Right atrium auricular region (tissue), 2 donors: Measurements from ENCODE around the gene CCDC32. TPM values are rescaled to one million over a fixed set of nuclear protein-coding genes. Genes with fewer than 3 reads are reported as not detected.
"Not testable (repeated sequence)": the region's sequence is repeated elsewhere in the genome, so short reads cannot be mapped to it uniquely, and the experiment has no call there.

Source experiments
- DNase-seq: peaks from one replicate; pipeline ENCODE4 v3.0.0-alpha.2; 2019; ENCODE audit warnings: low spot score
- H3K27ac ChIP-seq, 2 donors: fragments of 200-600 bp; sonication (generic); 1 replicate in 1 of 2; 2 replicates in 1 of 2; pipeline ENCODE4 v1.5.1; 2016 to 2019
- H3K27me3 ChIP-seq, 2 donors: fragments of 200-600 bp; sonication (generic); one replicate each; pipeline versions ENCODE4 v1.5.1 to v1.6.0; 2017 to 2019
- H3K36me3 ChIP-seq: fragments of 200-600 bp; sonication (generic); one replicate; pipeline ENCODE4 v1.5.1; 2016
- H3K4me1 ChIP-seq, 2 donors: fragments of 200-600 bp; sonication (generic); one replicate each; pipeline versions ENCODE4 v1.5.1 to v1.6.0; 2017 to 2019
- H3K4me3 ChIP-seq, 2 donors: fragments of 200-600 bp; sonication (generic); 1 replicate in 1 of 2; 2 replicates in 1 of 2; pipeline ENCODE4 v1.5.1; 2017 to 2019; ENCODE audit warnings: mild to moderate bottlenecking in 1 of 2, moderate library complexity in 1 of 2
- H3K9me3 ChIP-seq, 2 donors: fragments of 200-600 bp; sonication (generic); one replicate each; pipeline ENCODE4 v1.5.1; 2019
- CTCF ChIP-seq, 2 donors: fragments of 200-600 bp; sonication (generic); IDR thresholded peaks; one replicate each; pipeline ENCODE4 v1.5.1; 2019; ENCODE audit warnings: antibody characterized with exemption in 2 of 2
- total RNA-seq, 2 donors: library from RNA; depleted of rRNA; stranded (reverse); fragments of >200 nt; gene quantifications; one replicate each; pipeline ENCODE4 v1.1.0, GENCODE V29; 2016

Gene CCDC32
- total RNA-seq, 2 donors from 2014 or later: 18.7 to 30.2 TPM

GRCh38 chr15:40593165-40593564 is 28.3 kb upstream of the CCDC32 start:
- Histone ChIP-seq H3K27me3 (no peaks in the 10 kb centered on the region), H3K36me3 (no peaks in the 10 kb centered on the region), H3K4me1 (peaks cover 0 to 10% of the 10 kb centered on the region in 2 donors), H3K4me3 (no peak overlapping the region), H3K27ac (no peak overlapping the region), H3K9me3 (no peaks in the 10 kb centered on the region)
- no peak for TF ChIP-seq CTCF (IDR thresholded peaks at IDR 0.05)
- no peak for DNase-seq

GRCh38 chr15:40591389-40591788 is 26.5 kb upstream of the CCDC32 start:
- no peaks in the 10 kb centered on the region for H3K27me3 ChIP-seq
- no peak overlapping the region for H3K27ac ChIP-seq
- no peak for TF ChIP-seq CTCF (IDR thresholded peaks at IDR 0.05)
- H3K4me3 ChIP-seq: no peak overlapping the region
- peaks cover 0 to 10% of the 10 kb centered on the region in 2 donors for H3K4me1 ChIP-seq
- DNase-seq: no peak
- H3K9me3 ChIP-seq: no peaks in the 10 kb centered on the region
- no peaks in the 10 kb centered on the region for H3K36me3 ChIP-seq

- H3K4me3 ChIP-seq: peak overlapping the region in 1 of 2 donors; percentile 35
Measured at GRCh38 chr15:40590667-40591050, 25.8 kb upstream of the CCDC32 start.

GRCh38 chr15:40584191-40584590 is 19.3 kb upstream of the CCDC32 start:
- Histone ChIP-seq H3K27me3 (no peaks in the 10 kb centered on the region), H3K9me3 (no peaks in the 10 kb centered on the region), H3K4me3 (no peak overlapping the region), H3K4me1 (no peaks in the 10 kb centered on the region), H3K27ac (no peak overlapping the region), H3K36me3 (no peaks in the 10 kb centered on the region)
- DNase-seq: no peak
- TF ChIP-seq CTCF (IDR thresholded peaks at IDR 0.05): no peak

More at GRCh38 chr15:40590667-40591050, 25.8 kb upstream of the CCDC32 start:
- peaks cover 0 to 10% of the 10 kb centered on the region in 2 donors for H3K4me1 ChIP-seq
- no peaks in the 10 kb centered on the region for H3K36me3 ChIP-seq
- no peaks in the 10 kb centered on the region for H3K9me3 ChIP-seq
- H3K27ac ChIP-seq: no peak overlapping the region
- no peak for DNase-seq
- no peak for TF ChIP-seq CTCF (IDR thresholded peaks at IDR 0.05)
- no peaks in the 10 kb centered on the region for H3K27me3 ChIP-seq

GRCh38 chr15:40582726-40583246 is 17.9 kb upstream of the CCDC32 start:
- Histone ChIP-seq H3K36me3 (no peaks in the 10 kb centered on the region), H3K9me3 (no peaks in the 10 kb centered on the region), H3K4me1 (no peaks in the 10 kb centered on the region), H3K4me3 (peak overlapping the region in 1 of 2 donors; percentile 34), H3K27me3 (no peaks in the 10 kb centered on the region), H3K27ac (no peak overlapping the region)
- TF ChIP-seq CTCF (IDR thresholded peaks at IDR 0.05): no peak
- no peak for DNase-seq

- DNase-seq, H3K36me3 ChIP-seq: not testable (repeated sequence)
Measured at GRCh38 chr15:40581796-40582195, 17.0 kb upstream of the CCDC32 start.

More at GRCh38 chr15:40581796-40582195, 17.0 kb upstream of the CCDC32 start:
- not testable (repeated sequence) for H3K27me3 ChIP-seq, H3K4me1 ChIP-seq, H3K27ac ChIP-seq, H3K9me3 ChIP-seq, H3K4me3 ChIP-seq
